NCI-H128 (cell line): ENCODE measurements around the gene EDEM3.
"Not testable (repeated sequence)": the region's sequence is repeated elsewhere in the genome, so short reads cannot be mapped to it uniquely, and the experiment has no call there.

Experiments used
- DNase-seq: peaks from one replicate; lab custom pipeline; 2025; ENCODE audit not compliant: unreplicated experiment; lab: John Stamatoyannopoulos, UW

The EDEM3 gene

DNA sequence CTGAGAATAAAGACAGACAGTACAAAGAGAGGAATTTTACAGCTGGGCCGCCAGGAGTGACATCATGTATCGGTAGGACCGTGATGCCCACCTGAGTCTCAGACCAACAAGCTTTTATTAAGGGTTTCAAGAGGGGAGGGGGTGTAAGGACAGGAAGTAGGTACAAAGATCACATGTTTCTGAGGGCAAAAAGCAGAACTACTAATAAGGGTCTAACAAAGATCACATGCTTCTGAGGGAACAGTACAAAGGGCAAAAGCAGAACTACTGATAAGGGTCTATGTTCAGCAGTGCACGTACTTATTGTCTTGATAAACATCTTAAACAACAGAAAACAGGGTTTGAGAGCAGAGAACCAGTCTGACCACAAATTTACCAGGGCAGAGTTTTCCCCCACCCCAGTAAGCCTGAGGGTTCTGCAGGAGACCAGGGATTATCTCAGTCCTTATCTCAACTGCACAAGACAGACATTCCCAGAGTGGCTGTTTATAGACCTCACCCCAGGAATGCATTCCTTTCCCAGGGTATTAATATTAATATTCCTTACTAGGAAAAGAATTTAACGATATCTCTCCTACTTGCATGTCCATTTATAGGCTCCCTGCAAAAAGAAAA lies 73.9 kb downstream of the EDEM3 start:
- not testable (repeated sequence) for DNase-seq

DNA sequence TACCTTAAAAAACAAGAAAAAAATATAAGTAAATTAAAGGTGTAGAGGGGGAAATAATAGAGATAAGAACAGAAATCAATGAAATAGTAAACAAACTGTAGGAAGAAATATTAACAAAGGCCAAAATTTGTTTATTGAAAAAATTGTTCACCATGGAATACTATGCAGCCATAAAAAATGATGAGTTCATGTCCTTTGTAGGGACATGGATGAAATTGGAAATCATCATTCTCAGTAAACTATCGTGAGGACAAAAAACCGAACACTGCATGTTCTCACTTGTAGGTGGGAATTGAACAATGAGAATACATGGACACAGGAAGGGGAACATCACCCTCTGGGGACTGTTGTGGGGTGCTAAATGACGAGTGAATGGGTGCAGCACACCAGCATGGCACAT lies 75.2 kb downstream of the EDEM3 start:
- DNase-seq, result not testable (repeated sequence)

DNA sequence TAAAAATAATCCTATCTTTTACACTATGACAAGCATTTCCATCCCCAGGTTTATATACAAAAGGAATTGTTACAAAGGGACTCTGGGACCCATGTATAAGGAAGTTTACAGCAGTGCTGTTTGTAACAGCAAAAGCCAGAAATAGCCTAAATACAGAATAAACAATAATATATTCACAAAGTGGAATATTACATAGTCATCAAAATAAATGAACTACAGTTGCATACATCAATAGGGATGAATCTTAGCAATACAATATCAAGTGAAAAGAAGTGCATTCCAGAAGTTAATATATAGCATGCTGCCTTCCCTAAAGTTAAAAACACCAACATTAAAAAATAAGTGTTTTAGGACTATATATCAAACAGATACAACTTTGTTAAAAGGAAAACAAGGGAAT lies 77.3 kb downstream of the EDEM3 start:
- no peak for DNase-seq

GRCh38 chr1:184673305-184673704 lies 81.4 kb downstream of the EDEM3 start:
- no peak for DNase-seq

- DNase-seq, result no peak
Measured at GRCh38 chr1:184672013-184672726, 82.5 kb downstream of the EDEM3 start.

DNA sequence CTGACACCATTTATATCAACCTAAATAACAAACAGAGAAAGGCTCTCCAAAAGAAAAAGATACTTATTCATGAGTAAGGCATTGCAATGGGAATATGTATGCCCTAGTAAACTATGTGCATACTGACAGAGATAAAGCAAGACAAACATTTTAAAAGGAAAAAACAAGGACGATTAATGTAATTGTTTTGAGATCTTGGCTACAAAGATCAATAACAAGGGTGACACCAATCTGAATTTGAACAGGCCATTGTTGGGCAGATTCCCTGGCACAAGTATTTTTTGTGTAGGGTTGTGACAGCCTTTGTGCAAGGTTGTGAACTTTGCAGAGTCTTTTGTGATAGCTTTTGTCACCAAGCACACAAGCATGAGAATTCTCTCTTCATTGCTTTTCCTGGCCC lies 85.3 kb downstream of the EDEM3 start:
- no peak for DNase-seq

DNA sequence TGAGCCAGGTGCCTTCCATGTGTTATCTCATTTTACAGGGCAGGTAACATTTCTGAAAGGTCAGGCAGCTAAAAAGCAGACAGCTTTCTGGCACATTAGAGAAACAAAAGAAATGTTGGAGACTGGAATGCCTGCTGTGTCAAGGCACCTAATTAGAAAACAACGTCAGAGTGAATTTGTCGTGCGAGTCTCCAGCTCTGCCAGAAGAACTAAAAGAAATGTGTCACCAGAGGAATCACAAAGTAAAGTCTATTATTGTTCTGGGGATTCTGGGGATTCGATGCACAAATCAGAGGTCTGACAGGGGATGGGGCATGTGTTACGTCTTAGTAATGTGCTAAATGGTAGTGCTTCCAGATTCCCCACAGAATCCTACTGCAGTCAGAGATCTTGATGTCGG lies 89.3 kb downstream of the EDEM3 start:
- no peak for DNase-seq

DNA sequence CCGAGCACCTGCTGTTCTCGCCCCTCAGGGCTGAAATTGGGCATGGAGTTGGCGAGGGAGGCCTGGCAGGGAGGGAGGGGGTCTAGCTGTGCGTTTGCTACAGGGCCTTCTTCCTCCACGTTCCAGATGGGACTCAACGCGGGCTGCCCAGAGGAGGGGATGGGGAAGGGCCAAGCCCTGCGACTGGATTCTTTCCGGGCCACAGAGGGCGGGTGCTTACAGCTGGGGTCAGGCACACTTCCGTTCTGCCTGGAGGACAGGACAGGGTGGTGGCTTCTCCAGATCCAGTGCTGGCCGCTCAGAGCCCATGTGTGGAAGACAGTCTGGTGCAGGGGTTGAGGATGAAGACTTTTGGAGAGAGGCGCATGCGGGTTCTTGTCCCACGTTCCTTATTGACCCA lies 90.0 kb downstream of the EDEM3 start:
- no peak for DNase-seq

DNA sequence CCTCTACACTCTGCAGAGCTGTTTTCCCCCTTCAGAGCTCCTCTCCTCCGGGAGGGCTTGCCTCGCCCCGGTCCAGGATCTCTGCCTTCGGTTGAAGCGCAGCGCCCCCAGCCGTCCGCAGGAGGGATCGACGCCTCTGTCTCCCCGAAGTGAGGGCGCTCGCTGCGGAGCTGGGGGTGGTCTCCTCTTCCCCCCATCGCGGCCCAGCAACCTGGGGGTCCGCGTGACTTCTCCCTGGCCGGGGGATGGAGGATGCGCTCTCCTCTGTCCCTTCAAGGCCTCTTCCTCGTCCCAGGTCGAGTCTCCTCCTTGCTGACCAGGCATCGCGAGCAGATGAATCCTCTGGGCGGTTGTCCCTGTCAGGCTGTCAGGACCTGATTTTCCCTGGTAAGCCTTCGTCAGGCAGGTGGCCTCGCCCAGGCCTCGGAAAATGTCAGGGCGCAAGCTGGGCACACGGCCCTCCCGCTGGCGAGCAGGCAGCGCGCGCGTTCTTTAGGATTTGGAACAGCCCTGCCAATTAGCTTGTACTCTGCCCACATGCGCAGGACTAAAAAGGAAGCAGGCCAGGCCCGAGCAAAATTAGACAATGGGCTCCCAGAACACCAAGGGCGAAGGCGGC lies 90.5 kb downstream of the EDEM3 start:
- DNase-seq, result no peak

GRCh38 chr1:184661801-184662200 lies 92.9 kb downstream of the EDEM3 start:
- DNase-seq, result no peak

GRCh38 chr1:184660462-184661191 lies 94.0 kb downstream of the EDEM3 start:
- DNase-seq, result no peak

DNA sequence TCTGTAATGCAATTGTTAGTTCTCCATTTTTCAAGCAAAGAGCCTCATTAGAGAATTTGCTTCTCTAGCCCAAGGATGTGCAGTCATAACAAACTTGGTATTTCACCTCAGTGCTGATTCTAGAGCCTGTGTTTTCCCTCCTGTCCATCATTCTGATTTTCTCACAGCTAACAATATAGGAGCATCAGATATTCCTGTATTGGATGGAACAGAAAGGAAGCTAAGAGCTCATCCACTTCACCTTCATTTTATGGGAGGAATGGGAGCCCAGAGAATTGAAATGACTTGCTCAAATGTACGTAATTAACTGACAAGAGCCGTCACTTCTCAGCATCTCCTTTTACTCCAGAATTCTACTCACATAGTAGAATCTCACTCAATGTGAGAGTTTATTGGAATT lies 96.6 kb downstream of the EDEM3 start:
- no peak for DNase-seq

DNA sequence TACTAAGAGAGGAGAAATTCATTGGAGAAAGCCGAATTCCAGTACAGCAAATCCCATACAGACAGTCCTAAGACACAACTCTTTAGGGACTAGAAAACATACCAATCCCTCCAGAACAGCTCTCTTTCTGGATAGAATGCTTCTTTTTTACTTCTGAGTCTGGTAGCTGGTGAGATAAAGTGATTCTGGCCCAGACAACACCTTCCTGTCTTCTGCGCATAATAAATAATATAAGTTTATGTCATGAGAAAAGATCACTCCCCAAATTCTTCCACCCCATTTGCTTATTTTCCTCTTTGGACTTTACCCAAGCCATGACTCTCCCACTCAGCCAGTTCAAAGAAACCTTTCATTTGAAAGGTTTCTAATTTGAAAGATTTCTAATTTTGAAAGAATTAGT lies 98.4 kb downstream of the EDEM3 start:
- no peak for DNase-seq

- DNase-seq, result no peak
Measured at GRCh38 chr1:184655185-184655584, 99.5 kb downstream of the EDEM3 start.

- no peak for DNase-seq
Measured at GRCh38 chr1:184650177-184650866, 104.3 kb downstream of the EDEM3 start.

GRCh38 chr1:184649451-184649888 lies 105.2 kb downstream of the EDEM3 start:
- no peak for DNase-seq

DNA sequence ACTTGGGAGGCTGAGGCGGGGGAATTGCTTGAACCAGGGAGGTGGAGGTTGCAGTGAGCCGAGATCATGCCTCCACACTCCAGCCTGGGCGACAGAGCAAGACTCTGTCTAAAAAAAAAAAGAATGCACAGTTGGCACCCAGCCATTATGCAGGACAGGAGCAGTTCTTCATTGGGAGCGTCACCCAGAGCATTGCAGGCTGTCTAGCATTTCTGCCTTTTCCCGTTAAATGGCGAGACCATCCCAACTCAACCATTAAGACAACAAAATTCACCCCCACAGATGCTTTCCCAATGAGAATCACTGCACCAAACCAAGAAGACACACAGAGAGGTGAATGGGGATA lies 105.8 kb downstream of the EDEM3 start:
- no peak for DNase-seq

DNA sequence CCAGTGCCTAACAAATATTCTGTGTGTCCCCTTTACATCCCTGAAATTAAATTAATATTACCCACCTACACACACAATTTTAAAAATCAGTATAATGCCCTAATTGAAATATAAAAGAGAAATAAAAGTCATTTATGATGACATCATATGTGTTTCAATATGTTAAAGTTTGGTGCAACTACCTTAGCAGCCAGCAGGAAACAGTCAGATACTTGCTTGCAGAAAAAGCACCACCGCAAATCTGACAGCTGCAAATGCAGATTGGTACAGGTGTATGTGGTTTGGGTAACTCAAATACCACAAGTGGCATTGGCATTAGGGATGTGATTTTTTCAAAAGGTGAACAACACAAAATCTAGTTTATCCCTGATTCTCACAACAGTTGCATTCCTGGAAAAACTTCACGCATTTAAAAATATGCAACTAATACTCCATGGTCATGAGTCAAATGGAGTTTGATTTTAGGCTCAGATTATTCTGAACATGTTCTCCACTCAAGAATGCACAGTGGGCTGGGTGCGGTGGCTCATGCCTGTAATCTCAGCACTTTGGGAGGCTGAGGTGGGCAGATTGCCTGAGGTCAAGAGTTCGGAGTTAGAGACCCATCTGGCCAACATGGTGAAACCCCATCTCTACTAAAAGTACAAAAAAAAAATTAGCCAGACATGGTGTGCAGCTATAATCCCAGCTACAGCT lies 106.3 kb downstream of the EDEM3 start:
- DNase-seq, result no peak

DNA sequence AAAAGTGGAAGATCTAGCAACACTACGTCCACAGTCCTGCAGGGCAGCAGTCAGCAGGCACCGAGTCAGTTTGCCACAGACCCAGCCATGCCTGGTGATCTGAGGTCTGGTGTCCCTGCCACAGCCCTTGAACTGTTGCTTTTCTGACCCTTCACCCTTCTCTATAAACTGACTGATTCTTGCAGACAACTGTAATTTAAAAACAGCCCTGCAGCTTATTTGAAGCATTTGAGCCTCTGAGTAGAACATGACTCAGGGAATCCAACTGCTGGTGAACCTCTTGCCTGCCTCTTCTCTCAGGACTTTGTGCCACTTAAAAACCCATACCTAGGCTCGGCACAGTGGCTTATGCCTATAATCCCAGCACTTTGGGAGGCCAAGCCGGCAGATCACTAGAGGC lies 107.2 kb downstream of the EDEM3 start:
- no peak for DNase-seq

- no peak for DNase-seq
Measured at GRCh38 chr1:184646824-184647223, 107.8 kb downstream of the EDEM3 start.
